GM18508 (cell line): ENCODE data around the gene LRRN3.

Source experiments
- ATAC-seq: cut with Tn5 transposase; IDR thresholded peaks from one replicate; pipeline ENCODE4 v1.9.1; 2021; ENCODE audit warnings: moderate number of reproducible peaks; ENCODE audit not compliant: insufficient read depth, unreplicated experiment

LRRN3 gene

GRCh38 chr7:111159426-111159825 is 68.5 kb downstream of the LRRN3 start:
- no peak for ATAC-seq

- no peak for ATAC-seq
Measured at GRCh38 chr7:111160297-111160696, 69.4 kb downstream of the LRRN3 start.

GRCh38 chr7:111162692-111163091 is 71.8 kb downstream of the LRRN3 start:
- no peak for ATAC-seq

- ATAC-seq = no peak
Measured at GRCh38 chr7:111164442-111164841, 73.5 kb downstream of the LRRN3 start.

- no peak for ATAC-seq
Measured at GRCh38 chr7:111168182-111168581, 77.3 kb downstream of the LRRN3 start.

GRCh38 chr7:111172564-111173257 is 81.8 kb downstream of the LRRN3 start:
- no peak for ATAC-seq

- no peak for ATAC-seq
Measured at GRCh38 chr7:111173528-111173927, 82.6 kb downstream of the LRRN3 start.

GRCh38 chr7:111173990-111174389 is 83.1 kb downstream of the LRRN3 start:
- no peak for ATAC-seq

GRCh38 chr7:111174510-111174909 is 83.6 kb downstream of the LRRN3 start:
- no peak for ATAC-seq
